Vagina (tissue), 2 donors: Measurements from ENCODE around the gene EPN2. TPM values are rescaled to one million over a fixed set of nuclear protein-coding genes. Genes with fewer than 3 reads are reported as not detected.

Source experiments
- DNase-seq, 2 donors: peaks; one replicate each; pipeline ENCODE4 v3.0.0-alpha.2; 2017; ENCODE audit errors: extremely low spot score in 2 of 2
- H3K27ac ChIP-seq: fragments of 200-600 bp; sonication (generic); one replicate; pipeline ENCODE4 v1.5.1; 2019
- H3K27me3 ChIP-seq: fragments of 200-600 bp; sonication (generic); one replicate; pipeline ENCODE4 v1.5.1; 2019
- H3K36me3 ChIP-seq, 2 donors: fragments of 200-600 bp; sonication (generic); one replicate each; pipeline ENCODE4 v1.5.1; 2017 to 2019
- H3K4me1 ChIP-seq: fragments of 200-600 bp; sonication (generic); one replicate; pipeline ENCODE4 v1.5.1; 2019
- H3K4me3 ChIP-seq, 2 donors: fragments of 200-600 bp; sonication (generic); 1 replicate in 1 of 2; 2 replicates in 1 of 2; pipeline ENCODE4 v1.5.1; 2016 to 2019
- H3K9me3 ChIP-seq: fragments of 200-600 bp; sonication (generic); one replicate; pipeline ENCODE4 v1.5.1; 2019
- POLR2A ChIP-seq, 2 donors: fragments of 450-650 bp; IDR thresholded peaks; one replicate each; pipeline ENCODE4 v1.6.1; 2017; ENCODE audit warnings: antibody characterized with exemption in 2 of 2, mild to moderate bottlenecking in 2 of 2, moderate library complexity in 2 of 2
- POLR2AphosphoS5 ChIP-seq, 2 donors: sonication (generic); formaldehyde crosslinking; IDR thresholded peaks; one replicate each; pipeline ENCODE4 v1.9.0; 2017; ENCODE audit warnings: antibody characterized with exemption in 2 of 2, mild to moderate bottlenecking in 2 of 2, low read depth in 1 of 2; ENCODE audit not compliant: insufficient read depth in 1 of 2
- intact Hi-C: fragments of 100-400 bp; cut with DNase I; formaldehyde crosslinking; loops from one replicate; pipeline ENCODE4 v1.15.1; 2023
- total RNA-seq: library from RNA; depleted of rRNA; stranded (reverse); fragments of >200 nt; gene quantifications from one replicate; pipeline ENCODE4 v1.2.3, GENCODE V29; 2016
- TF ChIP-seq, protein P1 (sequence below), 3 experiments: fragments of 450-650 bp in 2 of 3; fragments of 200-600 bp in 1 of 3; sonication (generic) in 1 of 3; IDR thresholded peaks; one replicate each; pipeline ENCODE4 v1.5.1; 2017 to 2019; ENCODE audit warnings: antibody characterized with exemption in 3 of 3, mild to moderate bottlenecking in 2 of 3, moderate library complexity in 2 of 3

Gene EPN2
- total RNA-seq, 1 donor from 2014 or later: 65.6 TPM

GRCh38 chr17:19304751-19305150 is 67.6 kb downstream of the EPN2 start:
- H3K27ac ChIP-seq: peak overlapping the region; percentile 6
- H3K36me3 ChIP-seq: peaks cover 0 to 10% of the 10 kb centered on the region in 2 donors
- intact Hi-C loops: no loop called here
- no peaks in the 10 kb centered on the region for H3K27me3 ChIP-seq
- H3K4me1 ChIP-seq: peaks cover 75% of the 10 kb centered on the region
- no peak for DNase-seq
- no peak overlapping the region for H3K4me3 ChIP-seq
- TF ChIP-seq, protein P1, sequence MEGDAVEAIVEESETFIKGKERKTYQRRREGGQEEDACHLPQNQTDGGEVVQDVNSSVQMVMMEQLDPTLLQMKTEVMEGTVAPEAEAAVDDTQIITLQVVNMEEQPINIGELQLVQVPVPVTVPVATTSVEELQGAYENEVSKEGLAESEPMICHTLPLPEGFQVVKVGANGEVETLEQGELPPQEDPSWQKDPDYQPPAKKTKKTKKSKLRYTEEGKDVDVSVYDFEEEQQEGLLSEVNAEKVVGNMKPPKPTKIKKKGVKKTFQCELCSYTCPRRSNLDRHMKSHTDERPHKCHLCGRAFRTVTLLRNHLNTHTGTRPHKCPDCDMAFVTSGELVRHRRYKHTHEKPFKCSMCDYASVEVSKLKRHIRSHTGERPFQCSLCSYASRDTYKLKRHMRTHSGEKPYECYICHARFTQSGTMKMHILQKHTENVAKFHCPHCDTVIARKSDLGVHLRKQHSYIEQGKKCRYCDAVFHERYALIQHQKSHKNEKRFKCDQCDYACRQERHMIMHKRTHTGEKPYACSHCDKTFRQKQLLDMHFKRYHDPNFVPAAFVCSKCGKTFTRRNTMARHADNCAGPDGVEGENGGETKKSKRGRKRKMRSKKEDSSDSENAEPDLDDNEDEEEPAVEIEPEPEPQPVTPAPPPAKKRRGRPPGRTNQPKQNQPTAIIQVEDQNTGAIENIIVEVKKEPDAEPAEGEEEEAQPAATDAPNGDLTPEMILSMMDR (IDR thresholded peaks at IDR 0.05): no peak
- TF ChIP-seq POLR2A (IDR thresholded peaks at IDR 0.05): no peak
- no peak for TF ChIP-seq POLR2AphosphoS5 (IDR thresholded peaks at IDR 0.05; ENCODE audit: insufficient read depth in 1 of 2, low read depth in 1 of 2)
- no peaks in the 10 kb centered on the region for H3K9me3 ChIP-seq

- Histone ChIP-seq H3K4me3 (no peak overlapping the region), H3K9me3 (no peaks in the 10 kb centered on the region), H3K27ac (no peak overlapping the region), H3K4me1 (peaks cover 75% of the 10 kb centered on the region), H3K36me3 (peaks cover 0 to 15% of the 10 kb centered on the region in 2 donors), H3K27me3 (no peaks in the 10 kb centered on the region)
- TF ChIP-seq, protein P1 (IDR thresholded peaks at IDR 0.05): no peak
- TF ChIP-seq POLR2AphosphoS5 (IDR thresholded peaks at IDR 0.05; ENCODE audit: insufficient read depth in 1 of 2, low read depth in 1 of 2): no peak
- TF ChIP-seq POLR2A (IDR thresholded peaks at IDR 0.05): no peak
- intact Hi-C loops: no loop called here
- no peak for DNase-seq
Measured at GRCh38 chr17:19305256-19305655, 68.1 kb downstream of the EPN2 start.

- Histone ChIP-seq H3K9me3 (no peaks in the 10 kb centered on the region), H3K27ac (no peak overlapping the region), H3K36me3 (peaks cover 0 to 17% of the 10 kb centered on the region in 2 donors), H3K4me1 (peaks cover 72% of the 10 kb centered on the region), H3K27me3 (no peaks in the 10 kb centered on the region), H3K4me3 (no peak overlapping the region)
- TF ChIP-seq POLR2AphosphoS5 (IDR thresholded peaks at IDR 0.05; ENCODE audit: insufficient read depth in 1 of 2, low read depth in 1 of 2) (no peak), POLR2A (IDR thresholded peaks at IDR 0.05) (no peak)
- TF ChIP-seq, protein P1 (IDR thresholded peaks at IDR 0.05): no peak
- no peak for DNase-seq
- intact Hi-C loops: no loop called here
Measured at GRCh38 chr17:19305761-19306159, 68.6 kb downstream of the EPN2 start.

GRCh38 chr17:19306160-19307111 is 69.3 kb downstream of the EPN2 start:
- H3K36me3 ChIP-seq: peaks cover 0 to 21% of the 10 kb centered on the region in 2 donors
- peaks cover 65% of the 10 kb centered on the region for H3K4me1 ChIP-seq
- TF ChIP-seq POLR2AphosphoS5 (IDR thresholded peaks at IDR 0.05; ENCODE audit: insufficient read depth in 1 of 2, low read depth in 1 of 2): no peak
- TF ChIP-seq, protein P1 (IDR thresholded peaks at IDR 0.05): no peak
- no peak for TF ChIP-seq POLR2A (IDR thresholded peaks at IDR 0.05)
- H3K9me3 ChIP-seq: no peaks in the 10 kb centered on the region
- intact Hi-C loops: no loop called here
- no peak overlapping the region for H3K4me3 ChIP-seq
- no peak overlapping the region for H3K27ac ChIP-seq
- no peak for DNase-seq
- H3K27me3 ChIP-seq: no peaks in the 10 kb centered on the region

- no peak for DNase-seq
- TF ChIP-seq POLR2A (IDR thresholded peaks at IDR 0.05) (no peak), POLR2AphosphoS5 (IDR thresholded peaks at IDR 0.05; ENCODE audit: insufficient read depth in 1 of 2, low read depth in 1 of 2) (no peak)
- TF ChIP-seq, protein P1 (IDR thresholded peaks at IDR 0.05): no peak
- intact Hi-C loops: no loop called here
- Histone ChIP-seq H3K4me1 (peaks cover 65% of the 10 kb centered on the region), H3K9me3 (no peaks in the 10 kb centered on the region), H3K4me3 (no peak overlapping the region), H3K36me3 (peaks cover 0 to 30% of the 10 kb centered on the region in 2 donors), H3K27ac (no peak overlapping the region), H3K27me3 (no peaks in the 10 kb centered on the region)
Measured at GRCh38 chr17:19307521-19307920, 70.4 kb downstream of the EPN2 start.
